Measurements from ENCODE around the gene NXPH4. TPM values are rescaled to one million over a fixed set of nuclear protein-coding genes. Genes with fewer than 3 reads are reported as not detected.

The NXPH4 gene
- total and polyA plus RNA-seq, 5 experiments from 2014 or later, result 0.41 to 0.55 TPM; not detected in 3

DNA sequence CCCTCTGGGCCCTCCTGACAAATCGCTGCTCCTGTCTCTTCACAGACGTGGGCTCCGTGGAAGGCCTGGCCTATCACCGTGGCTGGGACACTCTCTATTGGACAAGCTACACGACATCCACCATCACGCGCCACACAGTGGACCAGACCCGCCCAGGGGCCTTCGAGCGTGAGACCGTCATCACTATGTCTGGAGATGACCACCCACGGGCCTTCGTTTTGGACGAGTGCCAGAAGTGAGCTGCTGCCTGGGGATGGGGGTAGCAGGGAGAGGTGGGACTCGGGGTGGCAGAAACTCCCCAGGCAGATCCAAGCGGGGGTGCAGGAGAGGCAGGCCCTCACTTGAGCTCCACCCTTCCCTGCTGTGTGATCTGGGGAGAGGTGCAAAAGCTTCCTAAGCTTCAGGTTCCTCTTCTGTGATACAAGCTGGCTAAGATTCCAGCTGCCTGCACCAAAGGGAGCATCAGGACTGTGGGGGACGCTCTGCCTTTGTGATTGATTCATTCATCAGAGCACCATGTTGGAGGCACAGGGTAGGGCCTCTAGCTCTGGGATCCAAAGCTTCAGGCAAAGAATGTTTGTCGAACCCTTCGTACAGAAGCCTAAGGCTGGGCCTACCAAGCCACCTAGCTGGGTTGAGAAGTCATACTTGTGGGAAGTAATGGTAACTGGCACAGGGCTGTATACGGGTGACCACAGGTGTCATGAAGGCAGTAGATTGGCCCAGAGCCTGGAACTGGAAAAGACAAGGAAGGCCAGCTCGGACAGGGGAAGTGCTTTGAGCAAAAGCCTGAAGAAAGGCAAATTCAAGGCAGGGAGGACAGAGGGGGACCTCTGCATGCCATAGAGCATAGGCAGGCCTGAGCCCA lies 29.1 kb upstream of the NXPH4 start:
- POLR2A ChIA-PET, result no interaction called here
- ATAC-seq, result no peak
- Mint-ChIP-seq H3K4me1 (peaks cover 2 to 7% (median 5%) of the 10 kb centered on the region in 4 donors), H3K36me3 (peaks cover 0 to 2% (median 0%) of the 10 kb centered on the region in 3 donors), H3K9me3 (no peaks in the 10 kb centered on the region), H3K27me3 (no peaks in the 10 kb centered on the region), H3K4me3 (no peak overlapping the region), H3K27ac (peak overlapping the region in 3 of 10 donors; percentile 19 to 47 (median 32))
- DNase-seq, result no peak

GRCh38 chr12:57188090-57188425 lies 28.5 kb upstream of the NXPH4 start:
- no peaks in the 10 kb centered on the region for H3K27me3 Mint-ChIP-seq
- ATAC-seq (no peak), DNase-seq (no peak)
- peaks cover 0 to 3% (median under 1%) of the 10 kb centered on the region in 4 donors for H3K4me1 Mint-ChIP-seq
- peak overlapping the region in 1 of 10 donors; percentile 32 for H3K27ac Mint-ChIP-seq
- peaks cover 0 to 2% (median 0%) of the 10 kb centered on the region in 3 donors for H3K36me3 Mint-ChIP-seq
- no peak overlapping the region for H3K4me3 Mint-ChIP-seq
- H3K9me3 Mint-ChIP-seq, result no peaks in the 10 kb centered on the region
- POLR2A ChIA-PET, result no interaction called here

DNA sequence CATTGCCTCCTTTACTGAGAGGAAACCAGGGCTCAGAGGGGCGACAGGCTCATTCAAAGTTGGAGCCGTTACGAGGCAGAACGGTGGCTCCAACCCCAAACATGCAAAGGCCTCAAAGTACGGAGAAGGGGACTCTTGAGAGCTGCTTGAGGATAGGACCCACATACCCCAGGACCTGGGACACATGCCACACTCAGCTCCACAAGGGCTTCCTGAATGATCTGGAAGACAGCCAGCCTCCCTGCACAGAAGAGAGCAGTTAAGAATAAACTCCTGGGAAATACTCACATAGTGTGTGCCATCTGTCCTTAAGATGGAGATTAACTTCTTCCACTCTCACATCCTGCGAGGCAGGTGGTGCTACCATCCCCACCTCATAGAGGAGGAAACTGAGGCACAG lies 26.6 kb upstream of the NXPH4 start:
- Mint-ChIP-seq H3K4me1 (no peaks in the 10 kb centered on the region), H3K27me3 (no peaks in the 10 kb centered on the region), H3K4me3 (no peak overlapping the region), H3K9me3 (no peaks in the 10 kb centered on the region), H3K36me3 (peaks cover 0 to 2% (median 0%) of the 10 kb centered on the region in 3 donors), H3K27ac (peak overlapping the region in 2 of 10 donors; percentile 41 to 49)
- POLR2A ChIA-PET, result no interaction called here
- no peak for ATAC-seq
- no peak for DNase-seq

- POLR2A ChIA-PET, result no interaction called here
- H3K4me1 Mint-ChIP-seq, result no peaks in the 10 kb centered on the region
- no peak for DNase-seq
- peaks cover 0 to 2% (median 0%) of the 10 kb centered on the region in 3 donors for H3K36me3 Mint-ChIP-seq
- no peak for ATAC-seq
- H3K27me3 Mint-ChIP-seq, result no peaks in the 10 kb centered on the region
- no peak overlapping the region for H3K4me3 Mint-ChIP-seq
- no peak overlapping the region for H3K27ac Mint-ChIP-seq
- no peaks in the 10 kb centered on the region for H3K9me3 Mint-ChIP-seq
Observed at GRCh38 chr12:57190821-57191220, 25.8 kb upstream of the NXPH4 start.

GRCh38 chr12:57191410-57191809 lies 25.2 kb upstream of the NXPH4 start:
- ATAC-seq (no peak), DNase-seq (no peak)
- H3K9me3 Mint-ChIP-seq, result no peaks in the 10 kb centered on the region
- H3K36me3 Mint-ChIP-seq, result peaks cover 0 to 2% (median 0%) of the 10 kb centered on the region in 3 donors
- POLR2A ChIA-PET, result no interaction called here
- H3K27me3 Mint-ChIP-seq, result no peaks in the 10 kb centered on the region
- H3K27ac Mint-ChIP-seq, result no peak overlapping the region
- H3K4me3 Mint-ChIP-seq, result no peak overlapping the region
- H3K4me1 Mint-ChIP-seq, result no peaks in the 10 kb centered on the region

- DNase-seq, result no peak
- POLR2A ChIA-PET, result no interaction called here
- Mint-ChIP-seq H3K9me3 (no peaks in the 10 kb centered on the region), H3K36me3 (peaks cover 0 to 2% (median 0%) of the 10 kb centered on the region in 3 donors), H3K4me3 (no peak overlapping the region), H3K27me3 (no peaks in the 10 kb centered on the region), H3K4me1 (no peaks in the 10 kb centered on the region), H3K27ac (no peak overlapping the region)
- ATAC-seq, result no peak
Observed at GRCh38 chr12:57192920-57193319, 23.7 kb upstream of the NXPH4 start.

DNA sequence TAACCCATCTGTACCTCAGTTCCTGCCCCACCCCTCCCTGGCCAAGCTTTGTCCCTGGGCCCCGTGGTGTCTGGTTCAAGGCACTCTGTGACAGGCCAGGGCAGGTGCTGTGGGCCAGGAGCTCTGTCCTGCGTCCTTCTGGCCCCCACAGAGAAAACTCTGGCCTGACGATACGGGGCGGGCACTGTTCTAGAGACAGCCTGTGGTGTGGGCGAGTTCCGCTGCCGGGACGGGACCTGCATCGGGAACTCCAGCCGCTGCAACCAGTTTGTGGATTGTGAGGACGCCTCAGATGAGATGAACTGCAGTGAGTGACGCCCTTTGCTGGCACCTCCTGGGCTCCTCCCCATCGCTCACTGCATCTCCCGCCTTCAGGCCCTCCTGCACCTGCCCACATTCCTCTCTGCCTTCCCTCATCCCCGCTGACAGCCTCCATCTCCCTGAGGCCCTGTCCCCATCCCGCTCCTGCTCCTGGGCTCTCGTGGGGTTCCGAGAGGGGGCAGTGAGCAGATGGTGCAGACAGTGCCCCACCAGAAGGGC lies 22.8 kb upstream of the NXPH4 start:
- DNase-seq (no peak), ATAC-seq (no peak)
- Mint-ChIP-seq H3K4me1 (no peaks in the 10 kb centered on the region), H3K36me3 (peaks cover 0 to 2% (median 0%) of the 10 kb centered on the region in 3 donors), H3K27me3 (no peaks in the 10 kb centered on the region), H3K4me3 (no peak overlapping the region), H3K9me3 (no peaks in the 10 kb centered on the region), H3K27ac (peak overlapping the region in 1 of 10 donors; percentile 34)
- POLR2A ChIA-PET, result no interaction called here

DNA sequence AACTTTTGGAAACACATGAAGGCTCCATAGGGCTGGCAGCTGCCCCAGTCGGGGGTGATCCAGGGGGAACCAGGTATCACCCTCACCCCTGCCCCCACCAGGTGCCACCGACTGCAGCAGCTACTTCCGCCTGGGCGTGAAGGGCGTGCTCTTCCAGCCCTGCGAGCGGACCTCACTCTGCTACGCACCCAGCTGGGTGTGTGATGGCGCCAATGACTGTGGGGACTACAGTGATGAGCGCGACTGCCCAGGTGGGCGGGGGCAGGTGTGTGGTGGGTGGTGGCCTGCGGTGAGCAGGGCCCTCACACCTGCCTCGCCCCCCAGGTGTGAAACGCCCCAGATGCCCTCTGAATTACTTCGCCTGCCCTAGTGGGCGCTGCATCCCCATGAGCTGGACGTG lies 22.3 kb upstream of the NXPH4 start:
- ATAC-seq (no peak), DNase-seq (no peak)
- Mint-ChIP-seq H3K4me1 (no peaks in the 10 kb centered on the region), H3K27ac (peak overlapping the region in 1 of 10 donors; percentile 49), H3K36me3 (peaks cover 0 to 2% (median 0%) of the 10 kb centered on the region in 3 donors), H3K9me3 (no peaks in the 10 kb centered on the region), H3K27me3 (no peaks in the 10 kb centered on the region), H3K4me3 (no peak overlapping the region)
- POLR2A ChIA-PET, result no interaction called here

DNA sequence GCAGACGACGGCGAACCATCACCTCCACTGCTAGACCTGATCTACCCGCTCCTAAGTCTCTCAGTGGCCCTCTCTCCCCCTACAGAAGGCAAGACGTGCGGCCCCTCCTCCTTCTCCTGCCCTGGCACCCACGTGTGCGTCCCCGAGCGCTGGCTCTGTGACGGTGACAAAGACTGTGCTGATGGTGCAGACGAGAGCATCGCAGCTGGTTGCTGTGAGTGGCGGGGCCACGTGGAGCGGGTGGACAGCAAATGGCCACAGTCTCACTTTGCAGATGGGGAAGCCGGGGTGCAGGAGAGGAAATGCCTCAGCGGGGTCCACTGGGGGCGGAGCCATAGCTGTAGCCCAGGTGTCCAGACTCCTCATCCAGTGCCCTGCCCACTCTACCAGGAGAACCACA lies 21.4 kb upstream of the NXPH4 start:
- H3K9me3 Mint-ChIP-seq, result no peaks in the 10 kb centered on the region
- no peak overlapping the region for H3K27ac Mint-ChIP-seq
- no peaks in the 10 kb centered on the region for H3K4me1 Mint-ChIP-seq
- DNase-seq (no peak), ATAC-seq (no peak)
- H3K4me3 Mint-ChIP-seq, result no peak overlapping the region
- POLR2A ChIA-PET, result no interaction called here
- no peaks in the 10 kb centered on the region for H3K27me3 Mint-ChIP-seq
- peaks cover 0 to 2% (median 0%) of the 10 kb centered on the region in 3 donors for H3K36me3 Mint-ChIP-seq

- H3K27ac Mint-ChIP-seq, result no peak overlapping the region
- no peaks in the 10 kb centered on the region for H3K27me3 Mint-ChIP-seq
- DNase-seq (no peak), ATAC-seq (no peak)
- H3K4me3 Mint-ChIP-seq, result no peak overlapping the region
- H3K36me3 Mint-ChIP-seq, result peaks cover 0 to 2% (median 0%) of the 10 kb centered on the region in 3 donors
- H3K4me1 Mint-ChIP-seq, result no peaks in the 10 kb centered on the region
- POLR2A ChIA-PET, result interaction anchor here (0.5 kb wide), 1 partner anchor 18 kb away, joined by 3 read pairs; no protein-coding TSS in a partner anchor
- H3K9me3 Mint-ChIP-seq, result no peaks in the 10 kb centered on the region
Observed at GRCh38 chr12:57195611-57196371, 20.8 kb upstream of the NXPH4 start.

GRCh38 chr12:57196439-57196838 lies 20.2 kb upstream of the NXPH4 start:
- Mint-ChIP-seq H3K4me1 (no peaks in the 10 kb centered on the region), H3K36me3 (peaks cover 0 to 2% (median 0%) of the 10 kb centered on the region in 3 donors), H3K9me3 (no peaks in the 10 kb centered on the region), H3K27ac (no peak overlapping the region), H3K27me3 (no peaks in the 10 kb centered on the region), H3K4me3 (no peak overlapping the region)
- DNase-seq, result no peak
- no peak for ATAC-seq
- POLR2A ChIA-PET, result interaction anchor here (0.5 kb wide), 1 partner anchor 17 kb away, joined by 3 read pairs; no protein-coding TSS in a partner anchor

- DNase-seq, result no peak
- Mint-ChIP-seq H3K9me3 (no peaks in the 10 kb centered on the region), H3K27me3 (no peaks in the 10 kb centered on the region), H3K4me1 (no peaks in the 10 kb centered on the region), H3K27ac (no peak overlapping the region), H3K4me3 (no peak overlapping the region), H3K36me3 (peaks cover 0 to 2% (median 0%) of the 10 kb centered on the region in 3 donors)
- POLR2A ChIA-PET, result no interaction called here
- no peak for ATAC-seq
Observed at GRCh38 chr12:57196956-57197355, 19.6 kb upstream of the NXPH4 start.

- POLR2A ChIA-PET, result no interaction called here
- DNase-seq (no peak), ATAC-seq (no peak)
- H3K27ac Mint-ChIP-seq, result no peak overlapping the region
- H3K4me1 Mint-ChIP-seq, result peaks cover 0 to 2% (median 0%) of the 10 kb centered on the region in 4 donors
- no peaks in the 10 kb centered on the region for H3K9me3 Mint-ChIP-seq
- H3K27me3 Mint-ChIP-seq, result no peaks in the 10 kb centered on the region
- H3K36me3 Mint-ChIP-seq, result peaks cover 0 to 2% (median 0%) of the 10 kb centered on the region in 3 donors
- no peak overlapping the region for H3K4me3 Mint-ChIP-seq
Observed at GRCh38 chr12:57198329-57198728, 18.3 kb upstream of the NXPH4 start.

Data from naive thymus-derived CD8-positive, alpha-beta T cell (primary cell).